BJ (cell line): ENCODE results near the gene CITED1. TPM values are rescaled to one million over a fixed set of nuclear protein-coding genes. Genes with fewer than 3 reads are reported as not detected.
A peak's percentile ranks its signal among the peaks of the same experiment; 100 is the strongest.

Experiments used
- CTCF ChIA-PET: fragments of 350-600 bp; formaldehyde crosslinking; extraction: SDS; loops from one replicate; lab custom pipeline; 2021; ENCODE audit warnings: antibody characterized with exemption, inconsistent platforms; lab: Yijun Ruan, JAX
- POLR2A ChIA-PET: fragments of 300-600 bp; sonication (Branson Sonifier 250); formaldehyde crosslinking; extraction: SDS; loops from one replicate; lab custom pipeline; 2021; ENCODE audit warnings: antibody characterized with exemption; lab: Charles Lee
- DNase-seq: peaks from one replicate; pipeline ENCODE4 v3.0.0-alpha.2; 2011; ENCODE audit warnings: low read depth
- H3K27me3 ChIP-seq: 2 replicates; pipeline ENCODE4 v1.6.0; 2011; ENCODE audit warnings: low read length; ENCODE audit not compliant: control insufficient read depth, insufficient read depth
- H3K36me3 ChIP-seq: 2 replicates; pipeline ENCODE4 v1.5.1; 2011; ENCODE audit warnings: low read length; ENCODE audit not compliant: control insufficient read depth, insufficient read depth
- H3K4me3 ChIP-seq: 2 replicates; pipeline ENCODE4 v1.5.1; 2011; ENCODE audit warnings: low read depth, mild to moderate bottlenecking, control low read depth, low read length
- polyA plus RNA-seq: library from polyadenylated mRNA; depleted of rRNA; stranded (reverse); fragments of >200 nt; gene quantifications from 2 replicates; pipeline ENCODE4 v1.2.3, GENCODE V29; 2011
- TF ChIP-seq, protein P1 (sequence below): IDR thresholded peaks from 2 replicates; pipeline ENCODE4 v1.5.1; 2011; ENCODE audit warnings: low read depth, mild to moderate bottlenecking, control low read depth, inconsistent platforms, low read length, moderate library complexity; ENCODE audit not compliant: insufficient read depth

Gene CITED1
- polyA plus RNA-seq, 1 experiment: not detected

DNA sequence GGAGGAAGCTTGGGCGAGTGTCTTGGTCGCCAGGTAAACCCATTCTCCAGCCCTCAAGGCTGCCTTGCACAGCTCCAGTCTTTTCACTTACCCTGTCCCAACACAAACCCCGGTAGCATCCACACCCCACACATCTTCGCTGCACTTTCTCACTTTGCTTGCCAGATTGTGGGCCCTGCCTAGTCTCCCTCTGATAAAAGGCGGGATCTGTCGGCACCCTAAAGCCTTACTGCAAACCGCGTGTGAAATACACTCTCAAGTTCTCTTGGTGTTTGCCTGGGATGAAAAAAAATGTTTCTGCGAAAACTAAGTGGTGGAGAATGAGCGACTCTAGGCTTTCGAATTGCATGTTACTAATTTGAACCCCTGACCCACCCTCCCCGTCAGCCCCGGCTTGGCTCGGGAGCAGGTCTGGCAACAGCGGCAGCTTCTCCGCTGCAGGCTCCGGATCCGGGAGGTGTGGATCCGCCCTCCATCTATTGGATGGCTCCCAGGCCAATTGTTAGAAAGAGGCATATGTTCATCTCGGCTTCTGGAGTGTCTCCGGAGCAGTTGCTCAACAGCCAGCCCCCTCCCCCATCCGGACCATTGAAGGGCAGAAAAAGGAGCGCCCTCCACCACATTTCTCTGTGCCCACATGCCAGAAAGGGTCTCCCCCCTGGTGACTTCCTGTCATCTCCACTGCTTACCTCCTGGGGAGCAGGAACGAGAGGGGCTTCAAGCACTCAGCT lies 3.0 kb upstream of the CITED1 start:
- ChIA-PET POLR2A (no interaction called here), CTCF (no interaction called here)
- H3K4me3 ChIP-seq: no peak overlapping the region
- TF ChIP-seq, protein P1, sequence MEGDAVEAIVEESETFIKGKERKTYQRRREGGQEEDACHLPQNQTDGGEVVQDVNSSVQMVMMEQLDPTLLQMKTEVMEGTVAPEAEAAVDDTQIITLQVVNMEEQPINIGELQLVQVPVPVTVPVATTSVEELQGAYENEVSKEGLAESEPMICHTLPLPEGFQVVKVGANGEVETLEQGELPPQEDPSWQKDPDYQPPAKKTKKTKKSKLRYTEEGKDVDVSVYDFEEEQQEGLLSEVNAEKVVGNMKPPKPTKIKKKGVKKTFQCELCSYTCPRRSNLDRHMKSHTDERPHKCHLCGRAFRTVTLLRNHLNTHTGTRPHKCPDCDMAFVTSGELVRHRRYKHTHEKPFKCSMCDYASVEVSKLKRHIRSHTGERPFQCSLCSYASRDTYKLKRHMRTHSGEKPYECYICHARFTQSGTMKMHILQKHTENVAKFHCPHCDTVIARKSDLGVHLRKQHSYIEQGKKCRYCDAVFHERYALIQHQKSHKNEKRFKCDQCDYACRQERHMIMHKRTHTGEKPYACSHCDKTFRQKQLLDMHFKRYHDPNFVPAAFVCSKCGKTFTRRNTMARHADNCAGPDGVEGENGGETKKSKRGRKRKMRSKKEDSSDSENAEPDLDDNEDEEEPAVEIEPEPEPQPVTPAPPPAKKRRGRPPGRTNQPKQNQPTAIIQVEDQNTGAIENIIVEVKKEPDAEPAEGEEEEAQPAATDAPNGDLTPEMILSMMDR: no peak
- DNase-seq: no peak
- H3K27me3 ChIP-seq: peaks cover 31% of the 10 kb centered on the region
- H3K36me3 ChIP-seq: no peaks in the 10 kb centered on the region

DNA sequence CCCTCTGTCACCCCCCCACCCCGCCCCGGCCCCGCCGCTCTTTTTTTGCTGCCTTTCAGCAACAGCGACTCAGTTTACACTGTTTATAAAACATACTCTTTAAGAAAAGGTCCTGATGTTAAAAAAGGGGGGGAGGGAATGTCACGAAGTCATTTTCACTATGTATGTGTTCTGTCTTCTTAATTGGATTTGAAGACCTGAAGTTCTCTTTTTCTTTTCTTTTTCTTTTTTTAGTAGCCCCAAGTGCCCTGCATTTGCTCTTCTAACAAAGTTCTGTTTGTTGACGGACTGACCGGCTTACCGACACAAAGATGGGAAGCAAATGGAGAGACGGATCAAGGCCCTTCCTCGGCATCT lies 2.5 kb upstream of the CITED1 start:
- TF ChIP-seq, protein P1: no peak
- Histone ChIP-seq H3K27me3 (peaks cover 36% of the 10 kb centered on the region), H3K36me3 (no peaks in the 10 kb centered on the region), H3K4me3 (no peak overlapping the region)
- CTCF ChIA-PET: interaction anchor here (0.5 kb wide), 1 partner anchor 66 kb away, joined by 4 read pairs; no protein-coding TSS in a partner anchor
- POLR2A ChIA-PET: no interaction called here
- DNase-seq: no peak

DNA sequence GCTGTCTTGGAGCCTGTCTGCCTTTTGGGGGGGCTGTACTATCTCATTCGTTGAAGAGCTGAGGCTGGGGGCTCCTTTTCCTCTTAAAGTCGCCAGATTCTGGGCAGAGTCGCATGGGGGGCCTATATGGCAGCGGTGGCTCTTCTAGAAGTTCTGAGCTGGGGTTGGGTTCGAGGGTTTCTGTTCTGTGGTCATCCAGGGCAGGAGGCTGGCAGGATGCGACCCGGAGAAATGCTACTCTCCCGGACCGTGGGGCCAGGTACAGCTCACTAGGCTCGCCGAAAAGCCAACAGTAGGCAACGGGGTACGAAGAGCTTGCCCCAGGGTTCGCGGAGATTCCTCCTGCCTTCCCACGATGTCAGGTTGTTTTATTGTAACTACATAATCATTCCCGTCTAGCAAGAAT lies 1.9 kb upstream of the CITED1 start:
- Histone ChIP-seq H3K4me3 (no peak overlapping the region), H3K27me3 (peaks cover 40% of the 10 kb centered on the region), H3K36me3 (no peaks in the 10 kb centered on the region)
- ChIA-PET POLR2A (no interaction called here), CTCF (interaction anchor here (0.5 kb wide), 1 partner anchor 66 kb away, joined by 4 read pairs; no protein-coding TSS in a partner anchor)
- DNase-seq: no peak
- TF ChIP-seq, protein P1: no peak

DNA sequence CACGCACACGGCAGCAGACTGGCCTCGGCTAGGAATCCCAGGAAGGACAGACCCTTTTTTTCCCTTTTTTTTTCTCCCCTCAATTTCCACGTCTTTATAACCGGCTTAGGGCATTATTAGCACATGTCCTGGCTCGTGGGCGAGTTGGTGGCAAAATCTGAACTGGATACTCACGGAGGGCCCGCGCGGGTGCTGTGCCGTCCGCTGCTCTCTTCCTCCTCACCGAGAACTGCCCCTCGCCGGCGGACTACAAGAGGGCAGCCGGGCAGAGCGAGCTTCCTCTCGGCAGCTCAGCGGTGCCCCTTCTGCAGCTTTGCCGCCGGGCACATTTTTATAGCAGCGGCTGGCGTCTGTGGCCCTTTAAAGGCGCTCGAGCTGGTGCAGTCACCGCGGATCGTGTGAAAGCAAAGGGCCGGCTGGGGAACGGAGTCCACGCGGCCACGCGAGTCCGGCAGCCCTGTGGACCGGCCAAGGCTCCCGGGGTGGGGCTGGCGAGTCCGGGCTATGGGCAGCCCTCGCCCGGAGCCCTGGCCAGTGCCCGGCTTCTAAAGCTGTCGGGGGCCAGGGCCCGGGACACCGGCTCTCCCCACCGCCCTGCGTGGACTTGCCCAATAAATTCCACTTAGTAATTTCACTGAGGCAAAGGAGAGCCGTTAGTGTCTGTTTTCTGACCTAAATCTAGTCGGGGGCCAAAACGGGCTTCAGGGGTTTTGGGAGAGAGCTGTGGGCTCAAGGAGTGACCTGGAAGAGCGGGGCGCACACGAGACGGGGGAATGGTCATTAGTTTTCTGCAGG lies 1.3 kb upstream of the CITED1 start:
- H3K36me3 ChIP-seq: no peaks in the 10 kb centered on the region
- no peak for DNase-seq
- ChIA-PET POLR2A (no interaction called here), CTCF (no interaction called here)
- TF ChIP-seq, protein P1: no peak
- H3K27me3 ChIP-seq: peaks cover 45% of the 10 kb centered on the region
- H3K4me3 ChIP-seq: peak overlapping the region; percentile 38

DNA sequence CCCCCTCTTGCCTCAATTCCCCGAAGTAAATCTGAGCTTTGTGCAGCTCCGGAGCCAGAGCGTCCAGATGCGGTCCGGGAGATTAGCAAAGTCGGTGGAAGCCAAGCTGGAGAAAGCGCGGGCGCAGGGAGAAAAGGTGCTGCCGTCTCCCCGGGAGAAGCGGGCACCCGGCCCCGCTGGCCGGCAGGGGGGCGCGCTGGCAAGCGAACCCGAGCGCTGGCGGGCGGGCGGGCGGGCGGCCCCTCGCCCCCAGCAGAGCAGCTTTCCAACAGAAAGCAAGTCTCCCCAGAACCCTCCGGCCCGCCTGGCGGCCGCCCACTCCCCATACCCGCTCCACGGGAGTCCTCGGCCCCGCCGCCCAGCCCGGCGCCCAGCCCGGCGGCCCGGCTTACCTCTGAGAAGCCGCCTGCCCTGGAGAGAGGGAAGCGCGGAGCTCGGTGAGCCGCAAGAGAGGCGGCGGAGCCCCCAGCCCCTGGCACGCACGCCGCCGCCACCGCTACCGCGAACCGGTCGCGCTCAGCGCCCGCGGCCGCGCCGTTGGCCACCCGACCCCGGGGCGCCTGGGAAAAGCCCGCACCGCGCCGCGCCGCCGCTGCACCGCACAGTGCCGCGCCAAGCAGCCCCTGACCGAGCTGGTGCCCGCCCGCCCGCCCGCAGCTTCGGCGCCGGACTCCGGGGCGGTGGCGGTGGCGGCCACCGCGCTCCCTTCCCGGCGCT lies 529 bp upstream of the CITED1 start:
- no peak for DNase-seq
- ChIA-PET POLR2A (no interaction called here), CTCF (interaction anchor here (0.5 kb wide), 1 partner anchor 9 kb away, joined by 3 read pairs; no protein-coding TSS in a partner anchor)
- Histone ChIP-seq H3K4me3 (peak overlapping the region; percentile 38), H3K36me3 (no peaks in the 10 kb centered on the region), H3K27me3 (peaks cover 48% of the 10 kb centered on the region)
- TF ChIP-seq, protein P1: no peak
